HEK293 (cell line): ENCODE results near the gene LRP8.

Experiments used
- CTCF ChIA-PET: fragments of 350-600 bp; formaldehyde crosslinking; extraction: SDS; loops from one replicate; lab custom pipeline; 2021; ENCODE audit warnings: antibody characterized with exemption; lab: Yijun Ruan, JAX
- POLR2A ChIA-PET: fragments of 300-600 bp; formaldehyde crosslinking; extraction: SDS; loops from one replicate; lab custom pipeline; 2020; ENCODE audit warnings: antibody characterized with exemption, inconsistent platforms; lab: Yijun Ruan, JAX
- H3K27ac ChIP-seq: fragments of 200-500 bp; sonication (Bioruptor generic); 2 replicates; pipeline ENCODE4 v1.5.1; 2014; ENCODE audit warnings: low read depth, low read length, control low read depth, inconsistent platforms; ENCODE audit errors: extremely low read depth
- H3K36me3 ChIP-seq, 2 experiments: fragments of 200-500 bp in 1 of 2; sonication (Bioruptor generic) in 1 of 2; 1 replicate in 1 of 2; 2 replicates in 1 of 2; pipeline ENCODE4 v1.5.1; 2014 to 2017; ENCODE audit warnings: inconsistent platforms in 2 of 2, low read length in 2 of 2; ENCODE audit not compliant: control insufficient read depth in 2 of 2, insufficient read depth in 1 of 2
- H3K4me1 ChIP-seq: fragments of 200-500 bp; sonication (Bioruptor generic); 2 replicates; pipeline ENCODE4 v1.5.1; 2014; ENCODE audit warnings: mild to moderate bottlenecking, low read length, inconsistent platforms; ENCODE audit not compliant: control insufficient read depth, insufficient read depth
- H3K4me3 ChIP-seq: 2 replicates; pipeline ENCODE4 v1.5.1; 2011; ENCODE audit warnings: low read depth, mild to moderate bottlenecking, control low read depth, low read length, moderate library complexity
- H3K9me3 ChIP-seq: fragments of 200-500 bp; sonication (Bioruptor generic); 2 replicates; pipeline ENCODE4 v1.5.1; 2014; ENCODE audit warnings: low read depth, low read length, inconsistent platforms; ENCODE audit not compliant: control insufficient read depth, insufficient read depth
- EGR2 ChIP-seq: fragments of 450-650 bp; formaldehyde crosslinking; IDR thresholded peaks from 2 replicates; pipeline ENCODE4 v1.5.1; 2016; ENCODE audit warnings: low read depth, missing biosample characterization, missing genetic modification characterization
- INSM2 ChIP-seq: fragments of 450-650 bp; formaldehyde crosslinking; IDR thresholded peaks from 2 replicates; pipeline ENCODE4 v1.5.1; 2016; ENCODE audit warnings: missing biosample characterization, missing genetic modification characterization
- PRDM2 ChIP-seq: fragments of 450-650 bp; formaldehyde crosslinking; IDR thresholded peaks from 2 replicates; pipeline ENCODE4 v1.5.1; 2016; ENCODE audit warnings: missing biosample characterization, missing genetic modification characterization, borderline replicate concordance
- TCF7L2 ChIP-seq: IDR thresholded peaks from 2 replicates; pipeline ENCODE4 v1.6.1; 2011; ENCODE audit warnings: low read depth, mild to moderate bottlenecking, inconsistent platforms, low read length, moderate library complexity, borderline replicate concordance
- ZFP41 ChIP-seq: fragments of 450-650 bp; formaldehyde crosslinking; IDR thresholded peaks from 2 replicates; pipeline ENCODE4 v1.5.1; 2016; ENCODE audit warnings: missing biosample characterization, missing genetic modification characterization, borderline replicate concordance
- ZNF138 ChIP-seq: fragments of 450-650 bp; formaldehyde crosslinking; IDR thresholded peaks from 2 replicates; pipeline ENCODE4 v1.5.1; 2016; ENCODE audit warnings: missing biosample characterization, missing genetic modification characterization, borderline replicate concordance
- ZNF518A ChIP-seq: fragments of 450-650 bp; formaldehyde crosslinking; conservative IDR thresholded peaks from 2 replicates; pipeline ENCODE4 v1.5.1; 2016; ENCODE audit warnings: low read depth, missing biosample characterization, missing genetic modification characterization
- ZNF548 ChIP-seq: fragments of 450-650 bp; formaldehyde crosslinking; IDR thresholded peaks from 2 replicates; pipeline ENCODE4 v1.5.1; 2016; ENCODE audit warnings: missing biosample characterization, missing genetic modification characterization
- ZNF629 ChIP-seq: fragments of 450-650 bp; formaldehyde crosslinking; IDR thresholded peaks from 2 replicates; pipeline ENCODE4 v1.5.1; 2017; ENCODE audit warnings: missing biosample characterization, missing genetic modification characterization
- ZNF792 ChIP-seq: fragments of 450-650 bp; formaldehyde crosslinking; IDR thresholded peaks from 2 replicates; pipeline ENCODE4 v1.5.1; 2016; ENCODE audit warnings: missing biosample characterization, missing genetic modification characterization
- TF ChIP-seq, protein P1 (sequence below): fragments of 450-650 bp; formaldehyde crosslinking; IDR thresholded peaks from 2 replicates; pipeline ENCODE4 v1.5.1; 2016; ENCODE audit warnings: missing biosample characterization, missing genetic modification characterization

Gene LRP8

DNA sequence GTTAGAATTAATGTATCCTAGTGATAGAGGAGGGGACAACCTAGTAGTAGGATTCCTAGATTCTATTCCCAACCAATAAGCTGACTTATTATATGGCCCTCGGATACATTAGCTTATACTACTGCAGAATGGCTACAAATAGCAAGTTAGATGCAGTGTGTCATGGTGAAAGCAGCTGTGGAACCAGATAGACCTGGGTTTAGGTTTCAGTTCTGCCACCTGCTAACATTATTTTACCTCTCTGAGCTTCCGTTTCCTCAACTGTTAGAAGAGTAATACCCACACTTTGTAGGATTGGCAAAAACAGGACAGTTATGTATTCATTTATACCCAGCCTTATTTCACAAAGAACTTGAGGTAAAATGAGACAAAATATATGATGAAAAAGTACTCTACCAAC, 67.9 kb downstream of the LRP8 start:
- CTCF ChIA-PET: interaction anchor here (2.1 kb wide), 1 partner anchor 133 kb away, joined by 6 read pairs; no protein-coding TSS in a partner anchor

GRCh38 chr1:53258216-53258615, 69.7 kb downstream of the LRP8 start:
- CTCF ChIA-PET: interaction anchor here (1.5 to 1.7 kb wide), 2 partner anchors 8 to 20 kb away, joined by 3 to 4 read pairs; no protein-coding TSS in a partner anchor
- POLR2A ChIA-PET: interaction anchor here (0.8 kb wide), 1 partner anchor 20 kb away, joined by 3 read pairs; the partner anchor contains the start of gene MAGOH
- H3K4me1 ChIP-seq: no peaks in the 10 kb centered on the region
- TF ChIP-seq, protein P1, sequence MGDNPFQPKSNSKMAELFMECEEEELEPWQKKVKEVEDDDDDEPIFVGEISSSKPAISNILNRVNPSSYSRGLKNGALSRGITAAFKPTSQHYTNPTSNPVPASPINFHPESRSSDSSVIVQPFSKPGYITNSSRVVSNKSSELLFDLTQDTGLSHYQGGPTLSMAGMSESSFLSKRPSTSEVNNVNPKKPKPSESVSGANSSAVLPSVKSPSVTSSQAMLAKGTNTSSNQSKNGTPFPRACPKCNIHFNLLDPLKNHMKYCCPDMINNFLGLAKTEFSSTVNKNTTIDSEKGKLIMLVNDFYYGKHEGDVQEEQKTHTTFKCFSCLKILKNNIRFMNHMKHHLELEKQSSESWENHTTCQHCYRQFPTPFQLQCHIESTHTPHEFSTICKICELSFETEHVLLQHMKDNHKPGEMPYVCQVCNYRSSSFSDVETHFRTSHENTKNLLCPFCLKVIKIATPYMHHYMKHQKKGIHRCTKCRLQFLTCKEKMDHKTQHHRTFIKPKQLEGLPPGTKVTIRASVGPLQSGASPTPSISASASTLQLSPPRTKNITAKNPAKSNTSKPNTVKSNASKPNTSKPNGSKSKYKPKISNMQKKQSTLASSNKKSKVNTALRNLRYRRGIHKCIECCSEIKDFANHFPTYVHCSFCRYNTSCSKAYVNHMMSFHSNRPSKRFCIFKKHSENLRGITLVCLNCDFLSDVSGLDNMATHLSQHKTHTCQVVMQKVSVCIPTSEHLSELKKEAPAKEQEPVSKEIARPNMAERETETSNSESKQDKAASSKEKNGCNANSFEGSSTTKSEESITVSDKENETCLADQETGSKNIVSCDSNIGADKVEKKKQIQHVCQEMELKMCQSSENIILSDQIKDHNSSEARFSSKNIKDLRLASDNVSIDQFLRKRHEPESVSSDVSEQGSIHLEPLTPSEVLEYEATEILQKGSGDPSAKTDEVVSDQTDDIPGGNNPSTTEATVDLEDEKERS: no peak
- TF ChIP-seq EGR2 (tag by site-specific recombination): no peak
- TF ChIP-seq ZFP41: no peak
- no peak for TF ChIP-seq ZNF518A (tag by site-specific recombination)
- TF ChIP-seq ZNF548: no peak
- no peak for TF ChIP-seq ZNF629
- no peak for TF ChIP-seq ZNF138 (tag by site-specific recombination)
- TF ChIP-seq ZNF792 (tag by site-specific recombination): no peak
- no peak for TF ChIP-seq PRDM2
- TF ChIP-seq INSM2 (tag by site-specific recombination): no peak
- TF ChIP-seq, all 188 proteins: peak for 0
- Histone ChIP-seq H3K4me3 (no peak overlapping the region), H3K9me3 (no peaks in the 10 kb centered on the region), H3K36me3 (peaks cover 6 to 73% of the 10 kb centered on the region in 2 experiments; a peak in 1 of 3 replicates), H3K27ac (no peak overlapping the region)

More for the DNA sequence above, 67.9 kb downstream of the LRP8 start:
- TF ChIP-seq TCF7L2: no peak
- TF ChIP-seq, all 188 proteins: peak for 0
- no peaks in the 10 kb centered on the region for H3K4me1 ChIP-seq
- peaks cover 6 to 82% of the 10 kb centered on the region in 2 experiments; a peak in 1 of 3 replicates for H3K36me3 ChIP-seq
- no peak overlapping the region for H3K4me3 ChIP-seq
- POLR2A ChIA-PET: no interaction called here
- H3K27ac ChIP-seq: no peak overlapping the region
- H3K9me3 ChIP-seq: no peaks in the 10 kb centered on the region
